Right renal pelvis (tissue), 4 donors: Measurements from ENCODE around the gene PPP2R1B. TPM values are rescaled to one million over a fixed set of nuclear protein-coding genes. Genes with fewer than 3 reads are reported as not detected.

ENCODE experiments used
- DNase-seq, 4 donors: peaks; one replicate each; pipeline ENCODE4 v3.0.0-alpha.2; 2013; ENCODE audit warnings: low read depth in 4 of 4, low spot score in 3 of 4, missing footprints in 1 of 4
- polyA plus RNA-seq, 4 donors: library from polyadenylated mRNA; unstranded; fragments of 120-200 nt; gene quantifications; one replicate each; pipeline ENCODE4 v1.2.1, GENCODE V29; 2013; ENCODE audit not compliant: insufficient read length in 4 of 4

The PPP2R1B gene
- polyA plus RNA-seq, 4 donors = 20.7 to 24.9 (median 23.4) TPM

GRCh38 chr11:111749646-111750045 lies 16.5 kb downstream of the PPP2R1B start:
- DNase-seq = no peak

DNA sequence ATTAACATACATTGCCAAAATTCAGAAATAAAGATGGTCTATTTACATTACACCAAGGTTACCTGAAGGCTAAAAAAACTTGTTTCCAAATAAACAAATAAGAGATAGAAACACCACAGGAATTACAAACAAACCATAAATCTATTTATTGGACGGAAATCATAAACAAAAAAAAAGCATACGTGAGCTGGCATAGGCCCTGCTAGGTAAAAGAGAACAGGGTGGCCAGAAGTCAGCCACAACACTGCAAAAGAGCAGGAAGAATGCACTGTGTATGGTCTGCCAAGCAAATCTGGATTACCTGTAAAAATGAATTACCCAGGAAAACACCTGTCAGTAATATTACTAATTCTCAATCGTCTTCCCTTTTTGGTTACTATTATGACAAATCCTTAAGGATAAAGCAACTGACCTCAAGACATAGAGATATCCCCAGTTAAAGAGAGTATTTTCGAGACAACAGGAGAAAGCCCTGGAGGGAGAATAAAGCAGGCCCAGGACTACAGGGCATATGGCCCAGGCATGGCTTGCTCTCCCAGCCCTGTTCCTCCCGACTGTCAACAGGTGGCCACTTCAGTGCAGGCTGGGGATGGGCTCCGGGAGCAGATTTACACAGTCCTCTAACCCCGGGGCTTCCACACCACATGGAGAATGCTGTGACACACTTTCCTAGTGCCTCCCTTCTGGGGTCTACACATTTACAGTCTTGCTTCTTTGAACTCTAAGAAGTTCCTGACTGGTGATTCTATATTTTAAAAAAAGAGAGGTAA lies 18.0 kb downstream of the PPP2R1B start:
- no peak for DNase-seq

- no peak for DNase-seq
Observed at GRCh38 chr11:111745719-111746504, 20.3 kb downstream of the PPP2R1B start.

- no peak for DNase-seq
Observed at GRCh38 chr11:111743700-111744099, 22.5 kb downstream of the PPP2R1B start.

- no peak for DNase-seq
Observed at GRCh38 chr11:111741751-111742150, 24.4 kb downstream of the PPP2R1B start.

DNA sequence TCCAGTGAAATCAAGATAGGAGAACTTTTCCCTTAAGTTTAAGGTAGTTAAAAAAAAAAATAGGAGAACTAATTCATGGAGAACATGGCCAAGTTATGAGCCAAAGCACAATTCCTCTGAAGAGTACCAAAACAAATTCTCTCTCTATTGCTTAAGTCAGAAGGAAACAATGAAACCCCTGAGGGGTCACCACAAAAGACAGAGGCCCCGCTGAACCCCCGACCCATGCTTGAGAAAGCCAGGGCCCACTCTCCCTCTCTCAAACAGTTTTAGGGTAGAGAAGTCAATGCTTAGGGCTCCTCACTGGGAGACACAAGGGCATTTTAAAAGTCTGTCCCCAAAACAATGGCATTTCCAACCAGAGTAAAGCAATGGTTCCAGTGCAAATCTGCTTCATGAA lies 26.9 kb downstream of the PPP2R1B start:
- no peak for DNase-seq

DNA sequence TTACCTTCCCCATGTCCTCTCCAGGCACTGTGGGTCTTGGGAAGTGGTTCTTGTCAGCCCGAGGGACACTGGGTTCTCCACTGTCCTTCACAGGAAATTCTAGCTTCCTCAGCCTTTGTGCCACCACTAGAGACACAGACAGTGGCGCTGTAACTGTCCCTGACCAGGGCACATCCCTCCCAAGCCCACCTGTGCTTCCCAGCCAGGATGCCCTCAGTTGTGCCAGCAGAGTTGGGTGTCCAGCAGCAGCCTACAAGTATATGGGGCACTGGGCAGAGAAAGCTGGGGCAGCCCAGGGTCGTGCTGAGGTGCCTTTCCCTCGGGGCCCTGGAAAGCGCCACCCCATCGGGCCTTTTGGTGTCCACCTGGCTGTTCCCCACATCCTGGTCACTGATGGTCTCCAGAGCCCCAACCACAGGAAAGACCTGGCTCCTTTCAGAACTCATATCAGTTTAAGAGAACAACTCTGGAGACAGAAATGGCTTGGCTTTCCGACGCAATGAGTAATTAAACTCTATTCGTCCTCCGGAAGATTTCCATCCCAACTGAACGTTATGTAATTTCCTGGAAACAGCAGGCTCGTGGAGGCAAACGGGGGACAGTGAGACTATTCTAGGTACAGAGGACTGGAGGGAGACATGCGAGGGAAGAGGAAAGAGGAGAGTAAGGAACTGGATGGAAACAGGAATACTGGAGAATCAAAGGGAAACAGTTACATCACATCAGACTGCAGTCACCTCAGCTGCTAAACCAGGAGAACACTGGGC lies 28.6 kb downstream of the PPP2R1B start:
- no peak for DNase-seq

- no peak for DNase-seq
Observed at GRCh38 chr11:111736621-111737443, 29.4 kb downstream of the PPP2R1B start.

GRCh38 chr11:111736181-111736590 lies 30.0 kb downstream of the PPP2R1B start:
- no peak for DNase-seq

- peak; percentile 65 to 84 (median 80) for DNase-seq
Observed at GRCh38 chr11:111735262-111736116, 30.7 kb downstream of the PPP2R1B start.

- DNase-seq = no peak
Observed at GRCh38 chr11:111734954-111735261, 31.3 kb downstream of the PPP2R1B start.

- no peak for DNase-seq
Observed at GRCh38 chr11:111734101-111734953, 31.9 kb downstream of the PPP2R1B start.

GRCh38 chr11:111733611-111734088 lies 32.5 kb downstream of the PPP2R1B start:
- no peak for DNase-seq

DNA sequence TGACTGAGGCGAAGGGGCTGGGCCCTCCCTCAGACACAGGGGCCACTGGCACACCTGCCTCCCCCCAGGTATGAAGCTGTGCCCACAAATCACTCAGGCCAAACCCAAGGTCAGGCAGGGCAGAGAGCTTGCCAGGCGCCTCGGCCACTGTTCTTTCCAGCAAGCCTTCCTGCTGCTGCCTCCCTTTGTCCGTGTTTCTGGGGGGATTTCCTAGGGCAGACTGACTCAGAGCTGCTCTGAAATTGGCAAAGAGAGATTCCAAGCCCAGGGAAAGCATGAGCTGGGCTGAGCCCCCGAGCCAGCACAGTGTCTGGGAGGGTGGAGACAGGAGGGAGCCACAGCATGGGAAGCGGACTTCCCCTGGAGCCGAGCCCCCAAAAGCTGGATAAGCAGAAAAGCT lies 33.2 kb downstream of the PPP2R1B start:
- DNase-seq = no peak

- no peak for DNase-seq
Observed at GRCh38 chr11:111731821-111732220, 34.4 kb downstream of the PPP2R1B start.

DNA sequence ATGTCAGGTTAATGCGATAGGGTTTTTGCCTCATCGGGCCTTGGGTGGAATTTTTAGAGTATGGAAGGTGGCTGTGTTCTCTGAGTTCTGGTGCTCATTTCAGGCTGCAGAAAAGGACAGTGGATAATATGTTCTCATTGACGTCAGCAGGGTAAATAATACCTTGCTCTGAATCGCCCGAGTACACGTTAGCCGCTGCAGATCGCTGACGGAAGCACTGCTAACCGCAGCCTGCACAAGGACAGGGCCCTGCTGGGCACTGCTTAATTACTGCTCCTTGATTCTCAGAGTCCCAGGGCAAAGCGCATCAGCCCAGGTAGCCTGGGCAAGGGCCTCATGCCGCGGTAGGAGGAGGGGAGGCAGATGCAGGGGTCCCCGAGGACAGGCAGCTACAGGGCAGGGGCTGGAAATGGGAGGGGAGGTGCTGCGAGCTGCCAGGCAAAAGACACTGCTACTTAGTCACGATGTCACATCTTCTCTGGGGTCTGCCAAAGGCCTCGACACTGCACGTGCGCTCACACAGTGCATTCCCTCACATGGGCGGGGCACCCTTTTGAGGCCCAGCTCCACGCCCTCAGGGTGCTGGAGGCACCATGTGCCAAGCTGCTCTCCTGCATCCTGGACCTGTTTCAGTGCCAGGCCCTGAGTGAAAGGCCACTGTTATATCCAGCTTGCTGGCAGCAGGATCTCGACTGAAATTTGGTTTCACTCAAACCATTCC lies 35.2 kb downstream of the PPP2R1B start:
- DNase-seq = no peak

GRCh38 chr11:111729831-111730311 lies 36.3 kb downstream of the PPP2R1B start:
- no peak for DNase-seq
